Measurements from ENCODE around the gene CABP7. TPM values are rescaled to one million over a fixed set of nuclear protein-coding genes. Genes with fewer than 3 reads are reported as not detected.

CABP7 gene
- total RNA-seq, 1 donor from 2014 or later = not detected

DNA sequence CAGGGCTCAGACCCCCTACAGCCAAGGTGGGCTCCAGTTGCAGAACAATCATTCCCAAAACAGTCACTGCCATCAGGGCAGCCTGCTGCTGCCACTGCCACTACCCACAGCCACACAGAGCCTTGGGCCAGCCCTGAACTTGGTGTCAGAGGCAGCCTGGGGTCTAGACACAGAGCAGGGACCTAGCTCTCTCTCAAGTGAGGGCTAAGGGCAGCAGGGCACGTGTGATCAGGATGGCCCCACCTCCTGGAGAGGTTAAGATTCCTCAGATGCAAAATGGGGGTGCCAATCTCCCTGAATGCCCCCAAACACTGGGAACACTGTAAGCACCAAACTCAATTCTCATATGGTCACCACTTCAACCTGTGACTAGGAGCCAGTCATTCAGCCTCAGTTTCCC, 15.6 kb downstream of the CABP7 start:
- ATAC-seq (no peak), DNase-seq (no peak)
- no peak overlapping the region for H3K27ac ChIP-seq
- no peaks in the 10 kb centered on the region for H3K9me3 ChIP-seq
- H3K4me3 ChIP-seq = no peak overlapping the region
- TF ChIP-seq, protein P1, sequence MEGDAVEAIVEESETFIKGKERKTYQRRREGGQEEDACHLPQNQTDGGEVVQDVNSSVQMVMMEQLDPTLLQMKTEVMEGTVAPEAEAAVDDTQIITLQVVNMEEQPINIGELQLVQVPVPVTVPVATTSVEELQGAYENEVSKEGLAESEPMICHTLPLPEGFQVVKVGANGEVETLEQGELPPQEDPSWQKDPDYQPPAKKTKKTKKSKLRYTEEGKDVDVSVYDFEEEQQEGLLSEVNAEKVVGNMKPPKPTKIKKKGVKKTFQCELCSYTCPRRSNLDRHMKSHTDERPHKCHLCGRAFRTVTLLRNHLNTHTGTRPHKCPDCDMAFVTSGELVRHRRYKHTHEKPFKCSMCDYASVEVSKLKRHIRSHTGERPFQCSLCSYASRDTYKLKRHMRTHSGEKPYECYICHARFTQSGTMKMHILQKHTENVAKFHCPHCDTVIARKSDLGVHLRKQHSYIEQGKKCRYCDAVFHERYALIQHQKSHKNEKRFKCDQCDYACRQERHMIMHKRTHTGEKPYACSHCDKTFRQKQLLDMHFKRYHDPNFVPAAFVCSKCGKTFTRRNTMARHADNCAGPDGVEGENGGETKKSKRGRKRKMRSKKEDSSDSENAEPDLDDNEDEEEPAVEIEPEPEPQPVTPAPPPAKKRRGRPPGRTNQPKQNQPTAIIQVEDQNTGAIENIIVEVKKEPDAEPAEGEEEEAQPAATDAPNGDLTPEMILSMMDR (IDR thresholded peaks at IDR 0.05) = no peak
- no peaks in the 10 kb centered on the region for H3K27me3 ChIP-seq (ENCODE audit: low read depth)
- H3K36me3 ChIP-seq = peaks cover 61% of the 10 kb centered on the region
- no peaks in the 10 kb centered on the region for H3K4me1 ChIP-seq
- intact Hi-C loops (cut with DNase I) = no loop called here

DNA sequence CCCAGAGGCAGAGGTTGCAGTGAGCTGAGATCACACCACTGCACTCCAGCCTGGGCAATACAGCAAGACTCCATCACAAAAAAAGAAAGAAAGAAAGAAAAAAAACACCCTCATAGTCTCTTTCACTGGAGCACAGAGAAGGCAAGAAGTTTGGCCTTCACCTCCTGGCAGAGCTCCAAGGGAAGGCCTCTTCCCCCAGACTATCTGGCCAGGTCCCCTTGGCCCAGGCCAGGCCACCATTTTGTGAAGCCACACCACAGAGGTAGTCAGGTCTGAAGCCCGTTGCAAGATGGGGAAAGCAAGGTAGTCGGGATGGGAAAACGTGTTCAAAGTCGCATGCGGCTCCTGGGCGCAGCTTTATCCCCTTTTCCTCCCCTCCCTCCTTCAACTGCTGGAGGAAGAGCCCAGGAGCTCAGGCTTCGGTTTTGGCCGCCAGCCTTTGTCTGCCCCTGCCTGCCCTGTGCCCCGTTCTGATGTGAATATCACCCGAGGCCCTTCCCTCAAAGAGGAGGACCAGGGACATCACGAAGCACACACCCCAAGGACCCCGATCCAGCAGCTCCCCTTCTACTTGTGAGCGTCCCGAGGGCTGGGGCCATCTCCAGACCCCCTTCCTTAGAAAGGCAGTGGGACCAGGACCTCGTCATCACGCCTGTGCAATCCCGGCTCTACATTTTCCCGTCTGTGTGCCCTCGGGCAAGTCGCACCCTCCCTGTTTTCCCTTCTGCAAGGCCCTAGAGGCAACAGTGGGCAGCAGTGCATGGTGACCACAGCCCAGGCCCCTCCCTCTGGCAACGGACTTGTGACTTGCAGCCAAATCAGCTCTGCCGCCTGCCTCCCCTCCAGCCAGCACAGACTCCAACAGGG, 17.7 kb downstream of the CABP7 start:
- intact Hi-C loops (cut with DNase I) = no loop called here
- H3K4me1 ChIP-seq = no peaks in the 10 kb centered on the region
- ATAC-seq (no peak), DNase-seq (no peak)
- peaks cover 68% of the 10 kb centered on the region for H3K36me3 ChIP-seq
- H3K27me3 ChIP-seq (ENCODE audit: low read depth) = no peaks in the 10 kb centered on the region
- no peaks in the 10 kb centered on the region for H3K9me3 ChIP-seq
- TF ChIP-seq, protein P1 (IDR thresholded peaks at IDR 0.05) = no peak
- no peak overlapping the region for H3K27ac ChIP-seq
- no peak overlapping the region for H3K4me3 ChIP-seq

DNA sequence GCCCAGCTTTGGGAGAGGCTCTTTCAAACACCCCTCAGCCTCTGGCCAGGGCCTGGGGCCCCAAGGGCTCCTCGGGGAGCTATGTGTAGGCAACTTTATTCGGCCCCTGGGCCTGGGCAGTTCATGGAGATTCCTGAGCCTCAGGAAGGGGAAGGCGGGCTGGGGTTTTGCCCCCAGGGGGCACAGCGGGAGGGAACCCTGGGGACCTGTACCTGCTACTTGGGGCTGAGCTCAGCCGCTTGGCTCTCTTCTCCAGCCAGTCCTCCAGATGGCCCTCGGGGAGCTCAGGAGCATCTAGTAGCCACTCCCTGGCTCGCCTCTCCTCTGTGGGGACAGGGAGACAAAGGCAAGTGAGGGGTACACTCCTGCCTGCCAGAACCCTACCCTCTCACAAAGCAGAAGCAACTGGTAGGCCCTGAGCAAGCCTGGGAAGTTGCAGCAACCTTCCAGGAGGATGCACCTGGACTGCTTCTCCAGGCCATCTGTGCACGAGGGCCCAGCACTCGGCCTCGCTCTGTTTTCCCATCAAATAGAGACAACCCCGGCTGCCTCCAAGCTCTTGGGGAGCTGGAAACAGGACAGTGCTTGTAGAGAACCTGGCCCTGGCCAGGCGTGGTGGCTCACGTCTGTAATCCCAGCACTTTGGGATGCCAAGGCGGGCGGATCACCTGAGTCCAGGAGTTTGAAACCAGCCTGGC, 18.5 kb downstream of the CABP7 start:
- H3K4me3 ChIP-seq = no peak overlapping the region
- no peaks in the 10 kb centered on the region for H3K27me3 ChIP-seq (ENCODE audit: low read depth)
- TF ChIP-seq, protein P1 (IDR thresholded peaks at IDR 0.05) = no peak
- intact Hi-C loops (cut with DNase I) = no loop called here
- H3K4me1 ChIP-seq = no peaks in the 10 kb centered on the region
- no peak overlapping the region for H3K27ac ChIP-seq
- no peaks in the 10 kb centered on the region for H3K9me3 ChIP-seq
- no peak for ATAC-seq
- DNase-seq = no peak
- peaks cover 68% of the 10 kb centered on the region for H3K36me3 ChIP-seq

DNA sequence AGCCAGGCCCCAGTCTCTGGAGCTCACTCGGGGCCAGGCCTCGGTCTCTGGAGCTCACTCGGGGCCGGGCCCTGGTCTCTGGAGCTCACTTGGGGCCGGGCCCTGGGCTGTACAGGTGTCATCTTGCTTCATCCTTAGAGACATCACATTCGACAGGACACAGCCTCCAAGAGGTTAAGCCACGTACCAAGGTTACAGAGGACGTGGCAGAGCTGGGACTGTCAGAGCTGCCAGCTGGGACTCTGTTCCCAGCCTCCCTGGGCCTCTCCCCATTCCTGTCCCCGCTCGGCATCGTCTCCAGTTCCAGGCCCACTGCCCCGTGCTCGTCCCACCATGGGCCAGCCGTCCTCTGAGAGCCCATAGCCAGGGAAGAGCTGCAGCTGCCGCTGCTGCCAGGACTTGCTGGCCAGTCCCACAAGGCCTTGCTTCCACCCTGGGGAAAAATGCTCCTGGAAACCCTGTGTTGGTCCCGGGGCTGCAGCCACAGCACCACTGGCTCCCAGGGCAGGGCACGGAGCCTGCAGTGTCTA, 19.6 kb downstream of the CABP7 start:
- TF ChIP-seq, protein P1 (IDR thresholded peaks at IDR 0.05) = no peak
- ATAC-seq (no peak), DNase-seq (no peak)
- no peak overlapping the region for H3K27ac ChIP-seq
- H3K9me3 ChIP-seq = no peaks in the 10 kb centered on the region
- no peaks in the 10 kb centered on the region for H3K4me1 ChIP-seq
- no peak overlapping the region for H3K4me3 ChIP-seq
- peaks cover 58% of the 10 kb centered on the region for H3K36me3 ChIP-seq
- H3K27me3 ChIP-seq (ENCODE audit: low read depth) = no peaks in the 10 kb centered on the region
- intact Hi-C loops (cut with DNase I) = no loop called here

DNA sequence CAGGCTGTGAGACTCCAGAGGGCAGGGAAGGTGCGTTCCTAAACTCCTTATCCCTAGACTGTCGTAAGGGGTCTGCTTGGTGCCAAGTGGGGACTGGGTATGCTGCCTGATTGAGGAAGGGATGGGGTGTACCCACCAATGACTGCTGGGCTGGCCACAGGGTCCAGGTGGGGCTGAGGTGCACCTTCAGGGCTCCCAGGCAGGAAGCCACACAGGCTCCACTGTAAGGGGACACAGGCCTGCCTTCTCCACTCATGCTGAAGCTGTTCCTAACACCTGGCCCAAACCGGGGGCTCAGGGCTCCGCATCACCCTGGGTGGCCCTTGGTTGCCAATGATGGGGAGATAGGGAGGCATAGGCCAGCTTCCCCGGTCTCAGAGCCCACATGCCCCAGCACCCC, 20.4 kb downstream of the CABP7 start:
- Histone ChIP-seq H3K4me1 (no peaks in the 10 kb centered on the region), H3K27me3 (ENCODE audit: low read depth) (no peaks in the 10 kb centered on the region), H3K4me3 (no peak overlapping the region), H3K36me3 (peaks cover 54% of the 10 kb centered on the region), H3K9me3 (no peaks in the 10 kb centered on the region), H3K27ac (no peak overlapping the region)
- DNase-seq = no peak
- intact Hi-C loops (cut with DNase I) = no loop called here
- ATAC-seq = no peak
- TF ChIP-seq, protein P1 (IDR thresholded peaks at IDR 0.05) = no peak

Data from lower lobe of right lung (tissue), 2 donors.